GM12892 (cell line): ENCODE results near the gene MAEL.

Experiments
- DNase-seq: peaks from one replicate; pipeline ENCODE4 v3.0.0; 2011; ENCODE audit not compliant: insufficient read length
- FAIRE-seq: peaks from 2 replicates; lab custom pipeline; 2011; peaks lifted over from hg19 to GRCh38; lab: Jason Lieb, UNC
- POLR2A ChIP-seq: IDR thresholded peaks from 2 replicates; pipeline ENCODE4 v1.6.1; 2011; ENCODE audit warnings: low read depth, low read length, control low read depth
- POLR2AphosphoS5 ChIP-seq: IDR thresholded peaks from 2 replicates; pipeline ENCODE4 v1.6.1; 2011; ENCODE audit warnings: low read depth, low read length, control low read depth
- TAF1 ChIP-seq: IDR thresholded peaks from 2 replicates; pipeline ENCODE4 v1.6.1; 2011; ENCODE audit warnings: low read depth, mild to moderate bottlenecking, control low read depth, low read length, borderline replicate concordance

Gene MAEL

DNA sequence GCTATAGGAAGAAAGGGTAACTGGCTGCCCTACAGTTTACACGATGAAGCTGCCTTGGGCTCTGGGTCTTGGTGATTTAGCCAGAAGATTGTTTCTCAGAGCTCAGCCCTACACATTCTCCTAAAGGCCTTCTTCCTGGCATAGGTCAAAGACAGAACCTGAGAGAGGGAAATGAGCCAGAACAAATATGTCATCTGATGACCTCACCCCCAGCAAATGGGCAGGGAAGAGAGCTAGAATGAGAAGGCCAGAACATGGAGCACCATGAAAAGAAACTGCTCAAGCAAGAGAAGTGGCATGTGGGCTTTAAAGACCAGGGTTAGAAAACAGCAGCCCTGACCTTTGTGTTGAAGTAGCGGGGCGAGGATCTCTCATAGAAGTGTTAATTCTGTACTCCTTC lies 8.3 kb upstream of the MAEL start:
- no peak for DNase-seq
- TF ChIP-seq POLR2A (no peak), POLR2AphosphoS5 (no peak), TAF1 (no peak)
- FAIRE-seq: no peak

DNA sequence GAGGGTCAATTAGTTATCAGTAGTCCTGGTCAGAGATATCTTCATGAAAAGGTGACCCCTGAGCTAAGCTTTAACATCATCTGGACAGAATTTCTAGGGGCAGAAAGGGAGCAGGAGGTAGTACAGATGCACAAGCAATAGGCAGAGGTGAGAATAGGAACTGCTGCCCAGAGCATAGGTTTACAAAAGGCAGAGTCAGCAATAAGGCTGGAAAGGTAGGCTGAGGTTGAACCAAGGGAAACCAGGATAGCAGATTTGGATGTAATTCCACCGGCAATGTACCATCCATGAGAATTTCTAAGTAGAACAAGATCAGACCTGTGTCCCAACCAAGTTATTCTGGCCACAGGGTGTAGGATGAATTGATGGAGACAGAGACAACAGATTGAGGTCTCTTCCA lies 7.5 kb upstream of the MAEL start:
- no peak for DNase-seq
- peak; percentile 82 for FAIRE-seq

DNA sequence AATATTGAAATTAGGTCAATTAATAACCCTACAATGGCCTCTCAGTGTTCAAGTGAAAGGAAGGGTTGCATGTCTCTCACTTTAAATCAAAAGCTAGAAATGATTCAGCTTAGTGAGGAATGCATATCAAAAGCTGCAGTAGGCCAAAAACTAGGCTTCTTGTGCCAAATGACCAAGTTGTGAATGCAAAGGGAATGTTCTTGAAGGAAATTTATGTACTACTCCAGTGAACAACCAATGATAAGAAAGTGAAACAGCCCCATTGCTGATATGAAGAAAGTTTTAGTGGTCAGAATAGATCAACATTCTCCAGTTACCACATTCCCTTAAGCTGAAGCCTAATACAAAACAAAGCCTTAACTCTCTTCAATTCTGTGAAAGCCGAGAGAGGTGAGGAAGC lies 10.0 kb downstream of the MAEL start:
- FAIRE-seq: no peak
- no peak for DNase-seq
- TF ChIP-seq POLR2A (no peak), POLR2AphosphoS5 (no peak), TAF1 (no peak)

More for the DNA sequence above, 7.5 kb upstream of the MAEL start:
- TF ChIP-seq TAF1 (no peak), POLR2AphosphoS5 (no peak), POLR2A (no peak)

DNA sequence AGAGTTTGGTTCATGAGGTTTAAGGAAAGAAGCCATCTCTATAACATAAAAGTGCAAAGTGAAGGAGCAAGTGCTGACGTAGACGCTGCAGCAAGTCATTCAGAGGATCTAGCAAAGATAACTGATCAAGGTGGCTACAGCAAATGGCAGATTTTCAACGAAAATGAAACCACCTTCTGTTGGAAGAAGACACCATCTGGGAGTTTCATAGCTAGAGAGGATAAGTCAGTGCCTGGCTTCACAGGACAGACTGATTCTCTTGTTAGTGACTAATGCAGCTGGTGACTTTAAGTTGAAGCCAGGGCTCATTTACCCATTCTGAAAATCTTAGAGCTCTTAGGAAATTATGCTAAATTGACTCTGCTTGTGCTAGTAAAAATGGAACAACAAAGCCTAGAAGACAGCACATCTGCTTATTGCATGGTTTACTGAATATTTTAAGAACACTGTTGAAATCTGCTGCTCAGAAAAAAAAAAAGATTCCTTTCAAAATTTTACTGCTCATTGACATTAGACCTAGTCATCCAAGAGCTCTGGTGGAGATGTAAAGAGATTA lies 10.5 kb downstream of the MAEL start:
- DNase-seq: no peak
- peak; percentile 74 for FAIRE-seq
- TF ChIP-seq TAF1: no peak
- TF ChIP-seq POLR2AphosphoS5: no peak
- TF ChIP-seq POLR2A: no peak

DNA sequence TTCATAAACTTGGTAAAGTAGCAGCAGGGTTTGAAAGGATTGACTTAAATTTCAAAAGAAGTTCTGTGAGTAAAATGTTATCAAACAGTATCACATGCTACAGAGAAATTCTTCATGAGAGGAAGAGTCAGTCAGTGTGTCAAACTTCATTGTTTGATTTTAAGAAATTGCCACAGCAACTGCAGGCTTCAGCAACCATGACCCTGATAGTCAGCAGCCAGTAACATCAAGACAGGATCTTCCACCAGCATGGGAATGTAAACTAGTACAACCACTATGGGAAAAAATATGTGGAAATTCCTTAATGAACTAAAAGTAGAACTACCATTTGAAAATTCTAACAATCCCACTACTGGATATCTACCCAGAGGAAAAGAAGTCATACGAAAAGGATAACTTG lies 11.5 kb downstream of the MAEL start:
- TF ChIP-seq POLR2A (no peak), TAF1 (no peak), POLR2AphosphoS5 (no peak)
- no peak for DNase-seq
- FAIRE-seq: no peak

DNA sequence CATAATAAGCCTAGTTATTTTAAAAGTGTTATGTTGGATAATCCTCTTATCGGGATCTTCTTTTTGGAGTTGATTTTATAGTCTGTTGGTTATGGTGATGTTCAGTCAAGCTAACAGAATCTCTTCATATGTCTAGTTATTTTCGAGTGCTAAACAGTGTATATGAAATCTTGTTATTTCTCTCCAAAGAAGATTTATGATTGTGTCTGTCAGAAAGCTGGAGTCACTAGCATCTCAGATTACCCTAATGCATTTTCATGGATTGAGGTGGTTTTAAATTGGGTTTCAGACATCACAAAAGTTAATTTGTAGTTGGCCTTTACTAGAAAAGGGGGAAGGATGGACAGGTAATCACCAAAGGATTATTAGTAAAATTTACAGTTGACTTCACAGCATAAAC lies 13.3 kb downstream of the MAEL start:
- no peak for TF ChIP-seq POLR2AphosphoS5
- TF ChIP-seq POLR2A: no peak
- no peak for TF ChIP-seq TAF1
- no peak for DNase-seq
- no peak for FAIRE-seq

DNA sequence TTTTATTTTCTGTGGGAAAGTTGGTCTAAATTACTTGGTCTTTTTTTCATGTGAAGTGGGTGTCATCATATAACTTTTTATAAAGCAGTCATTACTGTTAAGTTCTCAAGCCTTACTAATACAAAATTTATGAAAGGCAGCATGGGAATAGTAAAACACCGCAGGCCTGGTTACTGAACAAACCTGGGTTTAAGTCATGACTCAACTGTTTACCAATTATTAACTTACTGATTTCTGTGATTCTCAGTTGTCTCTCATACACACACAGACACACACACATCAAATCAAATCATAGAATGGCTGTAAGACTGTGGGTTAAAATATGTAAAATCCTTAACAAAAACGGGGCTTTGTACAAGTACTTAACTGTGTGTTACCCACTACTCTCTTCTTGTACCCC lies 14.6 kb downstream of the MAEL start:
- FAIRE-seq (no peak), DNase-seq (no peak)
- TF ChIP-seq TAF1: no peak
- no peak for TF ChIP-seq POLR2AphosphoS5
- TF ChIP-seq POLR2A: no peak

DNA sequence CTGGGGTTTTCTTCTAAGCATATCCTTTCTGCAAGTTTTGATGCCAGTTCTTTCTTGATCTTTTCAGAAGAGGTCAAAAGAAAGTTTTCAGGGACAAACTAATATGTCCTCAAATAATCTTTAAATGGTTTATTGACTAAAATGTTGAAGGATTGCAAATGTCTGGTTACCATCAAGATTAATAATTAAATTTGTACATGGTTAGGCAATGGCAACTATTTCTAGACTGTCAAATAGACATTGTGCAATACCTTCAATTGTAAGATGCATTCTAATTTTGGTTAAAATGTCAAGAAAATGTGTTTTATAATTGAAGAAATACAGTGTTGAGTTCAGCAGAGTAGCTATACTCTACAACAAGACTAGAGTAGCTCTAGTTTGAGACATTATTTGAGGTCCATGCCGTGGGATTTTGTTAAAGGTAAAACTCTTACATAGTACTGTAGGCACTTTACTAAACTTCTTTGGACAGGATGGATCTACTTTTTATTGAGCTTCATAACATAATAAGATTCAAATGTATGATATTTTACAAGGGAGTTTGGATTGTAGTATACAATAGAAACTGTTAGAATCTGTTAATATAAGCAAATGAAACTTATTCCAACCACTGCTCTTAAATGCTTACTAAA lies 22.6 kb downstream of the MAEL start:
- peak; percentile 38 for FAIRE-seq
- no peak for TF ChIP-seq TAF1
- no peak for TF ChIP-seq POLR2AphosphoS5
- TF ChIP-seq POLR2A: no peak
- DNase-seq: no peak

DNA sequence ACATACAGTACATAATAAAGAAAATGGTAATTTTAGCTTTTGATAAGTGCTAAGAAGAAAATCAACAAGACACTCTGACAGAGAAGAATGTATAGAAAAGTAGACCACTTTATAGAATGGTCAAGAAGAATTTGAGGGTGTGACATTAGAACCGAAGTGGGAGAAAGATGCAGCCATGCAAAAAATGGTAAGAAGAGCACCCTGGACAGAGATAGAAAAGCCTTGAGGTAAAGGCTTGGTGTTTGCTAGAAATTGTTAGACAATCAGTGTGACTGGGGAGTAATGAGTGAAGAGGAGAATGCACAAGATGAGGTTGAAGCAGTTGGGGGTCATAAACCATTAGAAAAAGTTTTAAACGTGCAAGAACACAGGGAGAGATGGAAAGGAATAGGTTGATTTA lies 23.5 kb downstream of the MAEL start:
- TF ChIP-seq POLR2A: no peak
- TF ChIP-seq POLR2AphosphoS5: no peak
- TF ChIP-seq TAF1: no peak
- DNase-seq (no peak), FAIRE-seq (no peak)

DNA sequence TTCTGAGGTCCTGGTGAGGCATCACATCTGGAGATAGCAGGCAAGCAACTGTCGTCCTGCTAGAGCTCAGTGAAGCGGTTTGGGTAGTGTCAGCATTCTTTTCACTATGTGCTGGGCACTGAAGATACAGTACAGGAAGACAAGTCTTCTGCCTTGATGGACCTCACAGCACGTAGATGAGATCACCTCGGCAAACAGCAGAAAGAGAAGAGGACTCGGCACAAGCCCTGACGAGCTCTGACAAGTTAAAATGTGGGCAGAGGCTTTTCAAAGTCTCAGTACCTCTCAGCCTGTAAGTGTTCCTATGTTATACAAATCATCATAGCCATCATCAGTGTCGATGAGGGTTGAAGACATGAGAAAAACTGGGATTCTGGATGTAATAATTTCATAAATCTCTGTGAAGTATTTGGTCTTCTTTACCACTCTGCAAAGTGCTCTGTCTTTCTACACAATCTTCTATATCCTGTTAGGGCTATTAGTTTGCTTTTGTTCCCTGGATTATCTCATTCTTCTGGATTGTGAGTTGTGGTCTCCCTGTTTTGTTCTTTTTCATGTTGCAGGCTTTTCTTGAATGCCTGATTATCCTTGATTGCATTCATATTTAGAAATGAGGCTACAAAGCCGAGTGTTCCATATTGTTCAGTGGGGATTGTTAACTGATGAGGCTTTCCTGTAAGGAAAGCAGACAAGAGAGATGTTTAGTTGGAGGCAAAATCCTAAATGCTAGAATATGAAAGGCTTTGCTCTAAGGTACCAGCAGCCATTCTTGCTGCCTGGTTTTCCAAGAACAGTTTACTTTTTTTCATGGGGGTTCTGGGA lies 24.2 kb downstream of the MAEL start:
- TF ChIP-seq POLR2A (no peak), TAF1 (no peak), POLR2AphosphoS5 (no peak)
- DNase-seq (no peak), FAIRE-seq (no peak)

DNA sequence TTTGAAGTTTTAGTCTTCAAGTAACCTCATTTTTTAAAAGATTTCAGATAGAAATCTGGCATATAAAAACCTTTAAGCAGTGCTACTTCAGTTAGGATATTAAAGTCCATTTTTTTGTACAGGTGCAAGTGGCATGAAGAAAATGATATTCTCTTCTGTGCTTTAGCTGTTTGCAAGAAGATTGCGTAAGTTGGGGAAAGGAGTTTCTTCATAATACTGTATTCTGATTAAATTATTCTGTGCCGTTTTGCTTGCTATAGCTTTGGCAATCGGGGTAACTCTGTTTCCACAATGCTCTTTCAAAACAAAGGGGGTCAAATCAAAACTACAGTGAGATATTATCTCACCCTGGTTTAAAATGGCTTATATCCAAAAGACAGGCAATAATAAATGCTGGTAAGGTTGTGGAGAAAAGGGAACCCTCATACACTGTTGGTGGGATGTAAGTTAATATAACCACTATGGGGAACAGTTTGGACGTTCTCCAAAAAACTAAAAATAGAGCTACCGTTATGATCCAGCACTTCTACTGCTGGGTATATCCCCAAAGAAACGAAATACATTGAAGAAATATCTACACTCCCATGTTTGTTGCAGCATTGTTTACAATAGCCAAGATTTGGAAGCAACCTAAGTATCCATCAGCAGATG lies 27.1 kb downstream of the MAEL start:
- FAIRE-seq (no peak), DNase-seq (no peak)
- TF ChIP-seq POLR2AphosphoS5: no peak
